ENCODE results near the gene OBSL1. TPM values are rescaled to one million over a fixed set of nuclear protein-coding genes. Genes with fewer than 3 reads are reported as not detected.

OBSL1 gene
- total and polyA plus RNA-seq, 10 of the 15 experiments (the other 5 are each of a cell fraction or from before 2014, with no cell fraction given) = 0.14 to 0.77 TPM; not detected in 8

GRCh38 chr2:219533930-219534661, 37.2 kb downstream of the OBSL1 start (continued):
- TF ChIP-seq SREBF1 (IDR thresholded peaks at IDR 0.05; ENCODE audit: low read length) (no peak), ATF3 (IDR thresholded peaks at IDR 0.05; ENCODE audit: borderline replicate concordance, extremely low read depth, low read depth, low read length) (no peak), ZSCAN29 (IDR thresholded peaks at IDR 0.05) (no peak), ZNF687 (IDR thresholded peaks at IDR 0.05) (no peak), JUNB (IDR thresholded peaks at IDR 0.05) (no peak)

- no peak for FAIRE-seq
- in situ Hi-C loops (cut with MboI) (loop anchor here (5.0 kb wide), 1 partner anchor 130 kb away; no protein-coding TSS in a partner anchor), intact Hi-C loops (cut with micrococcal nuclease; ENCODE audit: unreplicated experiment) (no loop called here)
- ChIA-PET SMC1A (ENCODE audit: uncharacterized antibody, unreplicated experiment) (no interaction called here), POLR2A (no interaction called here), CTCF (interaction anchor here (1.2 to 10.8 kb wide), 3 partner anchors 9 to 130 kb away, joined by 3 to 224 read pairs (median 83); partner anchors contain the start of gene GMPPA), RAD21 (ENCODE audit: unreplicated experiment) (interaction anchor here (1.1 kb wide), 1 partner anchor 37 kb away, joined by 4 read pairs; a partner anchor contains a TSS)
- no peaks in the 10 kb centered on the region for H3K36me3 ChIP-seq (ENCODE audit: control insufficient read depth in 2 of 2, insufficient read depth in 2 of 2, low read length in 1 of 2)
- 27% methylated on average over 8 of the region's 8 CpGs for WGBS (ENCODE audit: insufficient coverage, insufficient replicate concordance, low lambda C conversion rate, missing lambda C conversion rate)
- H3K79me2 ChIP-seq (ENCODE audit: control insufficient read depth, insufficient read depth, low read length) = no peaks in the 10 kb centered on the region
- H3K9ac ChIP-seq (ENCODE audit: control insufficient read depth, insufficient read depth, low read length) = no peak overlapping the region
- H3K27ac ChIP-seq (ENCODE audit: control insufficient read depth, insufficient read depth) = no peak overlapping the region
- no peaks in the 10 kb centered on the region for H3K9me3 ChIP-seq (replicated peaks; ENCODE audit: control insufficient read depth, insufficient read depth, low read length)
- ATAC-seq = no peak
- H3K4me2 ChIP-seq (ENCODE audit: control insufficient read depth, insufficient read depth) = no peak overlapping the region
- H3K4me1 ChIP-seq (ENCODE audit: control insufficient read depth, insufficient read depth, low read length) = no peaks in the 10 kb centered on the region
- BruUV-seq (replicated peaks) = no TSS peak
- H2AFZ ChIP-seq (ENCODE audit: control insufficient read depth, low read depth, low read length) = no peak overlapping the region
- H4K20me1 ChIP-seq (ENCODE audit: control insufficient read depth, insufficient read depth) = no peaks in the 10 kb centered on the region; the same call in 1 of the 2 replicates
- no peak overlapping the region for H3K4me3 ChIP-seq
- peaks cover 3 to 8% of the 10 kb centered on the region in 2 experiments; a peak in 3 of 4 replicates for H3K27me3 ChIP-seq (replicated peaks in 1 of 2; ENCODE audit: control insufficient read depth in 2 of 2, insufficient read depth in 2 of 2, low read length in 1 of 2)
- DNase-seq (ENCODE audit: low read depth, low spot score) = no peak
- TF ChIP-seq ZNF687 (IDR thresholded peaks at IDR 0.05) (no peak), ATF2 (IDR thresholded peaks at IDR 0.05; ENCODE audit: low read length) (no peak), RFX5 (IDR thresholded peaks at IDR 0.05; ENCODE audit: low read depth, low read length) (no peak), RAD51 (IDR thresholded peaks at IDR 0.05) (no peak), YBX1 (IDR thresholded peaks at IDR 0.05) (no peak), ASH2L (IDR thresholded peaks at IDR 0.05; ENCODE audit: borderline replicate concordance, low read depth) (no peak)
These were observed 39.0 kb downstream of the OBSL1 start for GRCh38 chr2:219532378-219532649.
